ENCODE data around the gene KANSL1. TPM values are rescaled to one million over a fixed set of nuclear protein-coding genes. Genes with fewer than 3 reads are reported as not detected.

Gene KANSL1
- total and polyA plus RNA-seq, 2 donors (not counting 1 experiment from before 2014, with no cell fraction given) = 8.4 to 78.6 TPM

DNA sequence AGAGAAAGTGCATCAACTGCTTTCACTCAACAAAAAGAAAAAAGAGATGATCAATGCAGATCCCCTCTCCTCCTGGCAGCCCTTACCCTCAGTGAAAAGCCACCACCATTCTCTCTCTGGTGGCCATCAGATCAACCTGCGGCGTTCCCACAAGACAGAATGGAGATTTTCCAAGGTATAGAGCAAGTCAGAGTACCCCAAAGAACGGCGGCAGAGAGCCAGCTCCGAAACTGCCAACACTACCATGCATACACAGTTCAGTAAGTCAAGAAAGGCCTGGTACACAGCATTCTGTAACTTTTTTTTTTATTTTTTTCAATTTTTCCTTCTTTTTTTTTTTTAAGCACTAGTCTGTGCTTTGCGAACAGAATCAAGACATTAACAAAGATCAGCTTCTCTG, 163.6 kb downstream of the KANSL1 start:
- TF ChIP-seq, protein P1, sequence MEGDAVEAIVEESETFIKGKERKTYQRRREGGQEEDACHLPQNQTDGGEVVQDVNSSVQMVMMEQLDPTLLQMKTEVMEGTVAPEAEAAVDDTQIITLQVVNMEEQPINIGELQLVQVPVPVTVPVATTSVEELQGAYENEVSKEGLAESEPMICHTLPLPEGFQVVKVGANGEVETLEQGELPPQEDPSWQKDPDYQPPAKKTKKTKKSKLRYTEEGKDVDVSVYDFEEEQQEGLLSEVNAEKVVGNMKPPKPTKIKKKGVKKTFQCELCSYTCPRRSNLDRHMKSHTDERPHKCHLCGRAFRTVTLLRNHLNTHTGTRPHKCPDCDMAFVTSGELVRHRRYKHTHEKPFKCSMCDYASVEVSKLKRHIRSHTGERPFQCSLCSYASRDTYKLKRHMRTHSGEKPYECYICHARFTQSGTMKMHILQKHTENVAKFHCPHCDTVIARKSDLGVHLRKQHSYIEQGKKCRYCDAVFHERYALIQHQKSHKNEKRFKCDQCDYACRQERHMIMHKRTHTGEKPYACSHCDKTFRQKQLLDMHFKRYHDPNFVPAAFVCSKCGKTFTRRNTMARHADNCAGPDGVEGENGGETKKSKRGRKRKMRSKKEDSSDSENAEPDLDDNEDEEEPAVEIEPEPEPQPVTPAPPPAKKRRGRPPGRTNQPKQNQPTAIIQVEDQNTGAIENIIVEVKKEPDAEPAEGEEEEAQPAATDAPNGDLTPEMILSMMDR (conservative IDR thresholded peaks at IDR 0.05 in 1 of 2, IDR thresholded peaks at IDR 0.05 in 1 of 2; ENCODE audit: low read depth in 1 of 2, low read length in 2 of 2) = no peak
- TF ChIP-seq EZH2 (IDR thresholded peaks at IDR 0.05; ENCODE audit: low read length, missing control alignments) = no peak
- Histone ChIP-seq H3K36me3 (ENCODE audit: control insufficient read depth, insufficient read depth, low read length) (peaks cover 17% of the 10 kb centered on the region), H3K27ac (ENCODE audit: insufficient read depth, low read length) (no peak overlapping the region), H3K27me3 (ENCODE audit: control insufficient read depth, insufficient read depth, low read length) (no peaks in the 10 kb centered on the region), H4K20me1 (ENCODE audit: control insufficient read depth, extremely low read depth, insufficient read depth, low read length) (peaks cover 1% of the 10 kb centered on the region), H3K4me3 (replicated peaks in 1 of 4; ENCODE audit: control extremely low read depth in 1 of 4, insufficient read depth in 1 of 4, low read depth in 3 of 4, low read length in 4 of 4) (no peak overlapping the region), H3K4me1 (ENCODE audit: control insufficient read depth, extremely low read depth, insufficient read depth, low read length) (no peaks in the 10 kb centered on the region), H3K9ac (ENCODE audit: insufficient read depth, low read length) (no peak overlapping the region), H3K79me2 (ENCODE audit: control insufficient read depth, insufficient read depth, low read length) (no peaks in the 10 kb centered on the region), H3K4me2 (ENCODE audit: extremely low read depth, insufficient read depth, low read length) (no peak overlapping the region), H2AFZ (ENCODE audit: low read length) (no peak overlapping the region), H3K9me3 (ENCODE audit: control insufficient read depth, insufficient read depth, low read depth, low read length) (no peaks in the 10 kb centered on the region)
- DNase-seq (ENCODE audit: low read depth in 2 of 2) = no peak

- no peaks in the 10 kb centered on the region for H3K9me3 ChIP-seq (ENCODE audit: control insufficient read depth, insufficient read depth, low read depth, low read length)
- H3K27ac ChIP-seq (ENCODE audit: insufficient read depth, low read length) = no peak overlapping the region
- H4K20me1 ChIP-seq (ENCODE audit: control insufficient read depth, extremely low read depth, insufficient read depth, low read length) = peaks cover 1% of the 10 kb centered on the region
- no peak overlapping the region for H3K4me2 ChIP-seq (ENCODE audit: extremely low read depth, insufficient read depth, low read length)
- no peak overlapping the region for H3K9ac ChIP-seq (ENCODE audit: insufficient read depth, low read length)
- no peaks in the 10 kb centered on the region for H3K27me3 ChIP-seq (ENCODE audit: control insufficient read depth, insufficient read depth, low read length)
- H3K79me2 ChIP-seq (ENCODE audit: control insufficient read depth, insufficient read depth, low read length) = no peaks in the 10 kb centered on the region
- no peaks in the 10 kb centered on the region for H3K4me1 ChIP-seq (ENCODE audit: control insufficient read depth, extremely low read depth, insufficient read depth, low read length)
- H3K4me3 ChIP-seq (replicated peaks in 1 of 4; ENCODE audit: control extremely low read depth in 1 of 4, insufficient read depth in 1 of 4, low read depth in 3 of 4, low read length in 4 of 4) = no peak overlapping the region
- H3K36me3 ChIP-seq (ENCODE audit: control insufficient read depth, insufficient read depth, low read length) = peaks cover 16% of the 10 kb centered on the region
- no peak overlapping the region for H2AFZ ChIP-seq (ENCODE audit: low read length)
- TF ChIP-seq, protein P1 (conservative IDR thresholded peaks at IDR 0.05 in 1 of 2, IDR thresholded peaks at IDR 0.05 in 1 of 2; ENCODE audit: low read depth in 1 of 2, low read length in 2 of 2) = no peak
- no peak for DNase-seq (ENCODE audit: low read depth in 2 of 2)
These were observed 164.2 kb downstream of the KANSL1 start for GRCh38 chr17:46028981-46029565.

DNA sequence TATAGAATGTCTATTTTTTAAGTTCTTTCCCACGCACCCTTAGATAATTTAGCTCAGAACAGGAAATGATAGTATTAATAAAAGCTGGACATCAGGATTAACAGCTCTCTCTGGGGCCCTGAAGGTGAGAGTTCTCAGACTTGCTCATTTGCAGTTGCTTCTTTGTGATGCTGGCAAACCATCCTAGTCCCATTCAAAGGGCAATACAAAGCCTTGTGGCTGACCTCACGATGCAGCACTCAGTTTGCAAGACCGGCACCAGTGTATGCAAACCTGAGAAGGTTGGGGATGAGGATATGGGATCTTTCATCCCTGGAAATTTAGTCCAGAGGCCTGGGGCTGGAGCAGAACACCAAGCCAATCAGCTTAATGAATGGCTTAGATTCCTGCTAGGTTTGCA, 164.9 kb downstream of the KANSL1 start:
- no peak overlapping the region for H2AFZ ChIP-seq (ENCODE audit: low read length)
- H3K27me3 ChIP-seq (ENCODE audit: control insufficient read depth, insufficient read depth, low read length) = no peaks in the 10 kb centered on the region
- no peaks in the 10 kb centered on the region for H3K79me2 ChIP-seq (ENCODE audit: control insufficient read depth, insufficient read depth, low read length)
- H3K27ac ChIP-seq (ENCODE audit: insufficient read depth, low read length) = no peak overlapping the region
- peaks cover 1% of the 10 kb centered on the region for H4K20me1 ChIP-seq (ENCODE audit: control insufficient read depth, extremely low read depth, insufficient read depth, low read length)
- H3K36me3 ChIP-seq (ENCODE audit: control insufficient read depth, insufficient read depth, low read length) = peaks cover 15% of the 10 kb centered on the region
- TF ChIP-seq, protein P1 (conservative IDR thresholded peaks at IDR 0.05 in 1 of 2, IDR thresholded peaks at IDR 0.05 in 1 of 2; ENCODE audit: low read depth in 1 of 2, low read length in 2 of 2) = no peak
- TF ChIP-seq EZH2 (IDR thresholded peaks at IDR 0.05; ENCODE audit: low read length, missing control alignments) = no peak
- H3K4me1 ChIP-seq (ENCODE audit: control insufficient read depth, extremely low read depth, insufficient read depth, low read length) = no peaks in the 10 kb centered on the region
- no peak overlapping the region for H3K4me3 ChIP-seq (replicated peaks in 1 of 4; ENCODE audit: control extremely low read depth in 1 of 4, insufficient read depth in 1 of 4, low read depth in 3 of 4, low read length in 4 of 4)
- no peak overlapping the region for H3K9ac ChIP-seq (ENCODE audit: insufficient read depth, low read length)
- H3K4me2 ChIP-seq (ENCODE audit: extremely low read depth, insufficient read depth, low read length) = no peak overlapping the region
- DNase-seq (ENCODE audit: low read depth in 2 of 2) = no peak
- H3K9me3 ChIP-seq (ENCODE audit: control insufficient read depth, insufficient read depth, low read depth, low read length) = no peaks in the 10 kb centered on the region

All from fibroblast of lung (primary cell).